ENCODE results near the gene HIVEP1.
"Not testable (repeated sequence)": the region's sequence is repeated elsewhere in the genome, so short reads cannot be mapped to it uniquely, and the experiment has no call there.

The HIVEP1 gene

DNA sequence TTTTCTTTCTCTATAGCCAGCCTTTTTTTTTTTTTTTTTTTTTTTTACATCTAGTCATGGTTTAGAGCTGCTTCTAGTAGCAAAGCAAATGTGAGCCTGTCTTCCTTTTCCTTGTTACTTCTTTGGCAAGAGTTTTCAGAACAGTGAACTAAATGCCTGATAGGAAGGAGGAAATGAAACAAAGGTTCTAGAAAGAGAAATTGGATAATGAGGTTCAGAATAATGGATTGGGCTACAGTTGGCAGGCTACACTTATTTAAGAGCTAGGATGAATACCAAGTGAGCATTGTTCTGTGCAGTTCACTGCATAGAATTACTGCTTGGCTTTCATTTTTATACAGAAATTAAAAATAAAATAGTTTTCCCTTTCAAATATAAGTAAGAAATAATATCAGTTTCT is 78.6 kb downstream of the HIVEP1 start:
- FAIRE-seq, result no peak

DNA sequence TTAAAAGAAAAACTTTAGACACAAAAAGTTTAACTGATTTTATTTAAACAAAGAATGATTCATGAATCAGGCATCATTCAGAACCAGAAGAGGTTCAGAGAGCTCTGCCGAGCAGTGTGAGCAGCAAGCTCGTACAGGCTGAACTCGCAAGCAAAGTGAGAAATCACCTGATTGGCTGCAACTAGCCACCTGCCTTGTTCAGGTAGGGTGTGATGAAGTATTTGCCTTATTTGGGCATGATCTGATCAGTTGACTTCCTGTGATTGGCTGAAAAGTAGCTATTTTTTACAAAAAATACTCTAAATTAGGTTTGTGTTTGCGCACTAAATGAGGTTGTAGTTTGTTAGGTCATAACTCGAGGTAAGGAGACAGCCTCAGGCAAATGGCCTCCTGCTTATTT is 80.7 kb downstream of the HIVEP1 start:
- FAIRE-seq, result no peak

DNA sequence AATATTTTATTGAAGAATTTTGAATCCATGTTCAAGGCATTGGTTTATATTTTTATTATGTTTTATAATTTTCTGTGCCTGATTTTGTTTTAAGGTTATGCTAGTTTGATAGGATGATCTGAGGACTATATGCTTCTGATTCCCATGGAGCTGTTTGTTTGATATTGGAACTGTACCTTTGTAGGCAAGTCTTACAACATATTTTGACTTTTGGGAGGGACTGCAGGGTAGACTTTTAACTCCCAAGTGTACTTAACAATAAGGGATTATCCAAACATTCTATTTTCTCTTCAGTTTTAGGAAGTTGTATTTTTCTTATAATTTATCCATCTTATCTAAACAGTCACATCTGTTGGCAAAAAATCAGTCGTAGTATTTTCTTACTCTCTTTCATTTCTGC is 82.6 kb downstream of the HIVEP1 start:
- FAIRE-seq, result no peak

DNA sequence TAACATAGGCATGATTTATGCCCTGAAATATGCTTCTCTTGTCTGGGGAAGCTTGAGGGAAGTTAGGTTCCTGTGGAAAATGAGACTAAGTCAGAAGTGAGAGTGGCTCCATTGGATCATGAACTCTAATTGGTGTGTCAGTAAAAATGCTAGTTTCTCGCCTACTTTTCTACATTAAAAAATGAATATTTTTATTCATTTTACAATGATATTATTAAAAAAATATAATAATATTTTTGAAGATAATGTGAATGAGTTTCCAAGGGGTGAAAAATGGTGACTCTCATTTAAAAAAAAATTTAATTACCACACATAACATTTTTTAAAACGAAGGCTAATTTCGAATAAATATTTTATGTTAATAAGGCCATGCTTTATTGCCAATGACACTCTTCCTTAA is 84.2 kb downstream of the HIVEP1 start:
- peak; percentile 17 for FAIRE-seq

DNA sequence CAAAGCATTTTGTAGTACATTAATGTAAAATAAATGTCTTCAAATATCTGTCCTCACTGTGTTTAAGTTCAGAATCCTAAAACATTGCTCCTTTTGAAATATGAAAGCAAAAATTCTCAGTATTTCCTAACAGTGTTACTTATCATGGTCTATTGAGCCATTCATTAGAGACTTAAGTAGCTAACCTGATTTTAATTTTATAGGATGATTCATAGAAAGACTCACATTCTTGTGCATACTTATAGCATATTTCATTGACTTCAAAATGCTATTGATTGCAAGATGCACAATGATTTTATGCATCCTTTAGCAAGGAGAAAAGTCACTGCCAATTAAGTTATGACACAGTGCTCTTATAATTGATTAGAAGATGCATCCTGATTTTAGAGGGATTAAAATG is 85.7 kb downstream of the HIVEP1 start:
- no peak for FAIRE-seq

DNA sequence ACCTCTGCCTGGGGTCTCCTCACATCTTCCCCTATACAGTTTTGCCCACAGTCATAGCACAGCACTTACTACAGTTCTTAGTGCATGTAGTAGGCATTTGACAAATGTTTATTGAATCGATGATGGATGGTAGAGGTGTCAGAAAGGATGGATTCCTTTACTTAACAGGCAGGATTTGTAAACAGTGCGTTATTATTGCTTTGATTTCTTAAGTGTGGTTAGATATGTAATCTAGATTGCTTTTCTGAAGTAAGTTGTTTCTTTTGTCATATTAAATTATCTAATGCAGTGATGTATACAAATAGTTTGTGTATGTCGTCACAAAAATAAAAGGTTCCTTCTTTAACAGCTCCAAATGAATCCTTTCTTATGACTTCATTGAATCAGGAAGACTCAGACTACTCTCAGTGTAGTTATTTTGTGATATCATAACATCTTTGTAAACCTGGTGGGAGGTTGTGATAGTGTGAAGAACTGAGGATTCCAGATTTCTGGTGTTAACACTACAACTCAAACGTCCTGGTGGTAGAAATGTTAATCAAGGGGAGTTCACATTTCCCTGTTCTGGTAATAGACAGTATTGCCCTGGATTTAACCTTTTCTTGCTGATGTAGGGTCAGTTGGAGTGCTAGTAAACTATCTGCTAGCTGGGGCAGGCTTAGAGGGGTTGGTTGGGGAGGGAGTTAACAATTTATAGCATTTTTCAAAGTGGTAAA is 87.7 kb downstream of the HIVEP1 start:
- no peak for FAIRE-seq

DNA sequence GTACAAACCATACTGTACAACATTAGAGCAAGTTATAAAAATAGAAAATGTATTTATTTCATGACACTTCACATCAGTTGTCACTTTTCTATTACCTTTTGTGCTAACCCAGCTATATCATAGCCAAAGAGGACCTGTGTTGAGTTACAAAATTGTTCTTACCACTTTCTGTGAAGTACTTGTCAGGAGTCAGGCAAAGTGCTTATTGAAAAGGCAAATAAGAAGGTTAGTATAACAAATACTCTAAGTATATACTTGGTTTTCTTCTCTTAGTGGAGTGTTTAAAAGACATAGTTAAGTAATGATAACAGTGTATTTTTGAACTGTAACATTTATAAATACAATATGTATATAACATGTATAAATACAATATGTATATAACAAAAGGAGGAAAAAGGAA is 88.9 kb downstream of the HIVEP1 start:
- no peak for FAIRE-seq

DNA sequence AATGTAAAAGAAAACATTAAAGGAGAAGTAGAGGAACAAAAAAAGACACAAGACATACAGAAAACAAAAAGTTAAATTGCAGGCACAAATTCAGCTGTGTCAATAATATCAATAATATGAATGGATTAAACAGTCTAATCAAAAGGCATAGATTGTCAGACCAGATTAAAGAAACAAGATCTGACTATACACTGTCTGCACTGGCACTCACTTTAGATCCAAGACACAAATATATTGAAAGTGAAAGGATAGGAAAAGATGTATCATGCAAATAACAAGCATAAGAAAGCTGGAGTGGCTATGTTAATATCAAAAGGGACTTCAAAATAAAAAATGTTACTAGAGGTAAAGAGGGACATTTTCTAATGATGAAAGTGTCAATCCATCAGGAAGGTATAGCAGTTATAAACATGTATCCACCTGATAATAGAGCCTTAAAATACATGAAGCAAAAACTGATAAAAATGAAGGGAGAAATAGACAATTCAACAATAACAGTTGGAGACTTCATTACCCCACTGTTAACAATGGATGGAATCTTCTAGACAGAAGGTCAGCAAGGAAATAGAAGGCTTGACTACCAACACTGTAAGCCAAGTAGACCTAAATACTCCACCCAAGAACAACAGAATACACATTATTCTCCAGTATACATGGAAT is 89.7 kb downstream of the HIVEP1 start:
- no peak for FAIRE-seq

DNA sequence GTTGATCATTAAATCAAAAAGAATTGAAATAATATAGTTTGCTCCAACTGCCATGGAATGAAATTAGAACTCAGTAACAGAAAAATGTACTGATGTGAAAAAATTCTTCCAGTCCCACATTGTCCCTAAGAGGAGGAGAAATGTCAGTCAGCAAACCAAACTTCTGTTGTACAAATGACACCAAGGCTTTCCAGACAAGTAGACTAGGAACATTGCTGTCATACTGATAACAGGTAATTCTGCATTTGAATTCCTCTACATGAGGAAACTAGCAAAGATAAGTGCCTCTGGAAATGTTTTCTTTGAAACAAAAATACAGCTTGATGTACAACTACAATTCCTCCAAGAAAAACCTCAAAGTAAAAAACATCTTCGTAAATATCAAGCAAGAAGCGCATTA is 90.2 kb downstream of the HIVEP1 start:
- FAIRE-seq, result no peak

DNA sequence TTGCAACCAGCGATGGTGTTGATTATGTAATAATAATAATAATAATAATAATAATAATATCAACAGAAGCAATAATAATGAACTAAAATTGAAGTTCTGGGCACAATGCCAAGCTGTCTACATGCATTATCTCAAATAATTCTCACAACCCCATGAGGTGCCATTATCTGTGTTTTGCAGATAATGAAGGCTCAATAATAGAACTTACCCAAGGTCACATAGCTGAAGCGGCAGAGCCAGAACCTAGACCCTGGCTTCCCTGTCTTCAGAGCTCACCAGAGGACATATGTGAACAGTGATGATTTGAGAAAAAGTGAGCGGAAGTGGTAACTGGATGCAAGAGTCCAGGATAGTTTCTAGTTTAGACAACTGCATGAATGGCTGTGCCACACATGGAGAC is 91.0 kb downstream of the HIVEP1 start:
- FAIRE-seq, result no peak

DNA sequence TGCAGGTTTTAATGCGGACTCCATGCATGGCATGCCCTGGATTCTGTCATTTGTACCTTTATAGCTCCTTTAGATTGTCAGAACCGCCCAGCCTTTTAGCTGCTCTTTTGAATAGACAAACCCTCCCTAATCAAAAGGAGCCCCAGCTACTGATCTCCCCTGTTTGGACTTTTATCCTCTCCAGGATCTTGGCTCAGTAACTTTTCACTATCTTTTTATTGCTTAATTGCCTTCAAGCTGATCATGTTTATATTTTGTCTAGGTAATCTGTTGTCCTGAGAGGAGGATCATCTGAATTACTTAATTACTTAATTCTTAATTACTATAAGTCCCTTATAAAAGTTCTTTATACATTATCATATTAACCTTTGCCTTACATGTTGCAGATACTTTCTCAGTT is 93.2 kb downstream of the HIVEP1 start:
- no peak for FAIRE-seq

DNA sequence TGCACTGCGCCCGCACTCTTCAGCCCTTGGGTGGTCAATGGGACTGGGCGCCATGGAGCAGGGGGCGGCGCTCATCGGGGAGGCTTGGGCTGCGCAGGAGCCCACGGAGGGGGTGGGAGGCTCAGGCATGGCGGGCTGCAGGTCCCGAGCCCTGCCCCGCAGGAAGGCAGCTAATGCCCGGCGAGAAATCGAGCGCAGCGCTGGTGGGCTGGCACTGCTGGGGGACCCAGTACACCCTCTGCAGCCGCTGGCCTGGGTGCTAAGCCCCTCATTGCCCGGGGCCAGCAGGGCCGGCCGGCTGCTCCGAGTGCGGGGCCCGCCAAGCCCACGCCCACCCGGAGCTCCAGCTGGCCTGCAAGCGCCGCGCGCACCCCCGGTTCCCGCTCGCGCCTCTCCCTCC is 96.3 kb downstream of the HIVEP1 start:
- not testable (repeated sequence) for FAIRE-seq

DNA sequence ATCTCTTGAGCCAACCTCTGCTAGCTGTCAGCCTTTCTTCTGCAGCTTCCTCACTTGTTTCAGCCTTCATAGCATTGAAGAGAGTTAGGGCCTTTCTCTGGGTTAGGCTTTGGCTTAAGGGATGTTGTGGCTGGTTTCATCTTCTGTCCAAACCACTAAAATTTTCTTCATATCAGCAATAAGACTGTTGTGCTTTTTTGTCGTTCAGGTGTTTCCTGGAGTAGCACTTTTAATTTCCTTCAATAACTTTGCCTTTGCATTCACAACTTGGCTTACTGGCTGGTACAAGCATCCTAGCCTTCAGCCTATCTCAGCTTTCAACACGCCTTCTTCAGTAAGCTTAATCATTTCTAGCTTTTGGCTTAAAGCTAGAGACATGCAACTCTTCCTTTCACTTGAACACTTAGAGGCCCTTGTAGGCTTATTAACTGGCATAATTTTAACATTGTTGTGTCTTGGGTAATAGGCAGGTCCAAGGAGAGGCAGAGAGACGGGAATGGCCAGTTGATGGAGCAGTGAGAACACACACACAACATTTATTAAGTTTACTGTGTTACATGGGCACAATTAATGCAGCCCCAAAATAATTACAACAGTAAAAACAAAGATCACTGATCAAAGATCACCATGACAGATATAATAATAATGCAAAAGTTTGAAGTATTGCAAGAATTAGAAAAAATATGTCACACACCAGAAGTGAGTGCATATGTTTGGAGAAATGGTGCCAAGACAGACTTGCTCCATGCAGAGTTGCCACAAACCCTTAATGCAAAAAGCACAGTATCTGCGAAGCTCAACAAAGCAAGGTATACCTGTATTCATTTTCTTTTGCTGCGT is 98.6 kb downstream of the HIVEP1 start:
- no peak for FAIRE-seq

DNA sequence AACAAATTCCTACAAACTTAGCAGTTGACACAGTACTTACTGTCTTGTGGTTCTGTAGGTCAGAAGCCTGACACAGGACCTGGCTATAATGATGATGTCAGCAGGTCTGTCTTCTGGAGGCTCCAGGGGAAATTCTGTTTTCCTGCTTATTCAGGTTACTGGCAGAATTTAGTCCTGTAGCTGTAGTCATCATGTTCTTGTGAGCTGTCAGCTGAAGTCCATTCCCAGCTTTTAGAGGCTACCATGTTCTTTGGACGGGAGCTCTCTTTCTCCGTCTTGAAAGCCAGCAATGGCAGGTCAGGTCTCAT is 99.2 kb downstream of the HIVEP1 start:
- FAIRE-seq, result no peak

DNA sequence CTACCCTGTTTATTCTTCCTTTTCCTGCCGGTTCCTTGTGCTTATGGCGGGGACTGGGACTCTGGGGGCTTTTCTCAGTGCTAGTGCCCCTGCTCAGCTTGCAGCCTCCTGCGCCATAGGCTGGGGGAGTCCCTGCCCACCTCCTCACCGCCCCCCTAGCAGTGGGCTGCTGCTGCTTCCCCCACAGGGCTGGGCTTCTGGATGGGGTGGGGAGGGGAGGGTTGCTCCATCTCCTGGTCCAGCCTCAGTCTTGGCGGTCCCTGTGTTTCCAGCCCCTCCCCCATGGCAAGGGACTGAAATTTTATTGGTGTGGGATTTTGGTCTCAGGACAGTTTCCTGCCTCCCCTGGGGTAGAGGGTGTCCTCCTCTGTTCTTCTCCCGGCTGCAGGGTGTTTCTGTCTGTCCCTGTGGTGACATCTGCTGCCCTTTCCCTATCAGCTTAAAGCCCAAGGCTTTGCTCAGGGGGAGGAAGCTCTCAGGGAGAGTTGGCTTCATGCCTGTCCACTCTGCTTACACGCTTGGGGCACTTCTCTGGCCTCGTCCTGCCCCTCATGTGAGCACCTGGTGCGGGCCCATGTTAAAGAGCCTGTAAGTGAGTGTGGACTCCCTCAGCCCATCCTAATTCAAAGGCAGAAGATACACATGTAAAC is 100.6 kb downstream of the HIVEP1 start:
- no peak for FAIRE-seq

DNA sequence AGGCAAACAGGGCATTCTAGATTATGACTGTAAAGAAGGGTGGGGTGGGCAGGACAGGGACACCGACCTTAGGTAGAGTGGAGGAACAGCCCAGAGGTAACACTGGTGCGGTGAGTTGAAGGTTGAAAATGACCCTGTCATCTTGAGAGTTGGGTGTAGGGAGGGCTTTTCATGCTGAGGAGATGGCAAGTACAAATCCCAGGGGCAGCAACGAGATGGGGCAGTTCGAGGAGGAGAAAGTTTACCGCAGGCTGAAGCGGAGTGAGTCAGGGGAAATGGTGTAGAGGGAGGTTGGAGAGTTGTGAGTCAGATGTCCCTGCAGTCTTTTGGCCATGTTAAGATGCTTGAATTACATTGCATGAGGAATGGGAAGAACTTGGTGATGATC is 101.1 kb downstream of the HIVEP1 start:
- no peak for FAIRE-seq

DNA sequence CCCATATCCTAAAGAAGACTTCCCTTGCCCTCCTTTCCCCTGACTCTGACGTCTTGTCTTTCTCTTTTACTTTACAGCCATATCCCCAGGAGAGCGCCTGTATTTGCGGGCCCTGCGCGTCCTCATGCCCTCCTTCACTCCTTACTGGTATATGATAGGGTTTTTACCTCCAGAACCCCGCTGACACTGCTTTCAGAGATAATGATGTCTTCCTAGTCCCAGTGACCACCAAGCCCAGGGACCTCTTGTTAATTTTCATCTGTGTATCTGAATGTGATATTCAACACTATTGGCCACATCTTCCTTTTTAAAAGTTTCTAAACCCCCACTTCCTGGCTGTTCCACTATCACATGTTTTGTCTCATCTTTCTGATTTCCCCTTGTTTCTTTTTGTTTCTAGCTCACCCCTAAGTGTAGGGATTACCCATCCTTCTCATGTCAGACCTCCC is 102.0 kb downstream of the HIVEP1 start:
- FAIRE-seq, result no peak

DNA sequence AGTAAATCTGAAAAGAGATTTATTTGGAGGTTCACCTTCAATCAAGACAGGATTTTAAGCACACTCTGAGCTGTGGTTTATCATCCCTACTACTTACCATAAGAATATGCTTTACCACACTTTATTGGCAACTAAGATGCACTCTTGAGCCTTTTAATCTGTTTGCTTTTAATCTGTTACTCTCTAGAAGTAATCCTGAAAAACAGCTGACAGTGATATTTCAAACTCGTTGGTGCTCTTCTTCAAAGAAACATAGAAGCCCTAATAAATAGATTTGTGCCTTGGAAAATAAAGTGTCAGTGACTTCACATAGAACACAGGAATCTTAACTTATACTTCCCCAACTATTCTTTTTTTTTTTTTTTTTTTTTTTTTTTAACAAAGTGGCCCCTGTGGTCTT is 102.9 kb downstream of the HIVEP1 start:
- FAIRE-seq, result no peak

DNA sequence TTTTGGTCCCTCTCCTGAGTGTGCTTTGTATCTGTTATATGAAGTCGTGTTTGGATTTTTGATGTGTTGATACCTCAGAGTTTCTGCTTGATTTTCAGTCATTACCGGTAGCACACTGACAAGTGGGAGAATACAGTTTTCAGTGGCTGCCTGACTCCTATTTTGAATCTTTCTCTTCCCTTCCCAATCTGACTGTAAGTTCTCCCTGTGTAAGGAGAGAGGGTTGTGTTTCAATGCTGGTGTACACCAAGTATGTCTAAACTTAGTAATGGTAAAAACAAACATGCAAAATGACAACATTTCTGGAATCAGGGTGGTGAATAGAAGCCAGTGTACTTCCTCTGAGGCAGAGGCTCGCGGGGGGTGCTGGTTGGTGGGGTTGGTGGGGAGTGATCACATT is 103.4 kb downstream of the HIVEP1 start:
- FAIRE-seq, result no peak

DNA sequence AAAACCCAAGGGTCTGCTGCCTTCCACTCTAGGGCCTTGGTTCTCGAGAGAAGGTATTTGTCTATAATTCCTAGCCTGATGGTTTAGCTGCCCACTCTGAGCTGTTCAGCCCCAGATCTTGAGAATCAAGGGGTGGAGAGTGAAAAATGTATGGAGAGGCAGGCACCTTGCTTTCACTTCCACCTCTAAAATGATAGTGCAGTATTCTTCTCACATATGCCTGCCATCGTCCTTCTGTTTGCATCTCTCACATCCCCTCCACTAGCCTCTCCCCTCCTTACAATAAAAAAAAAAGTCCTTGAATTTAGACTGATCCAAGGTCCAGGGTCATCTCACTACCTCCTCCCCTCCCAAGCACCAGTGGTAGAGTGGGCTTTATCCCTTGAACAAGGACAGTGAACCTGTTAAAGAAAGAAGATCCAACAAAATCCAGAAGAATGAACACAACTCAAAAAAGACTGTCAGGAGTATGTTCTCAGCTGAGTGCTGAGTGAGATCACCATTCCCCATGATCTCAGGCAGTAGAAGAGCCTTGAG is 104.2 kb downstream of the HIVEP1 start:
- FAIRE-seq, result no peak

DNA sequence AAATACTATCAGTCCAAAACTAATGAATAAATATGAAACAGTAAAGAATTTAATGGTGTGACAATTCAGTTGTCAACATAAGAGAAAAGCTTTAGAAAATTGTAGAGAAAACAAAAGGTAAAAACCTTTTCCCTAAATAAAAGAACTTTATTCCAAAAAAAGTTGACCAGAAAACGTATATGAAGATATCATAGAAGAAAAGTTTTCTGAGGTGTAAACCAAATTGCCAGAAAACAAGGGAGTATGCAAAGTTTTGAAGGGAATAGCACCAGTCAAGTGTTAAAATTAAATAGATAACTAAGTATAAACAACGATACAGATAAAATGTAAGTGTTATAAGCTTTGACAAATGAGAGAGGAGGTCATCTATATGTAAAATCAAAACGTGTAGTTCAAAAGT is 104.9 kb downstream of the HIVEP1 start:
- FAIRE-seq, result no peak

DNA sequence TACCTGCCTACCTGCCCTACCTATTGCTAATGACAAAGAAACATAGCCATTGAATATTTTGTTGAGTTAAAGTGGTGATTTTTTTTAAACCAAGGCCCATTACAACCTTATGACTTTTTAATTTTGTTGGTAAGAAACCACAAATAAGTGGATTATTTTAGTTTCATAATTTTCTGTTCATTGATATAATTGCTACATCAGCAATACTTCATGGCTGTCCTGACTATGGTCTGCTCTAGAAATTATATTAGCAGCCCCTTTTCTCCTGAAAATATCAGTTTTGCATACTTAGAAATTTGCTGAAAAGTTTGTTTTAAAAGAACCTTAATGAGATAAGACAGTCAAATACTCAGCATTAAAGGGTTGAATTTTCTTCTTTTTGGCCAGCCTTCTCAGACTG is 106.5 kb downstream of the HIVEP1 start:
- no peak for FAIRE-seq

DNA sequence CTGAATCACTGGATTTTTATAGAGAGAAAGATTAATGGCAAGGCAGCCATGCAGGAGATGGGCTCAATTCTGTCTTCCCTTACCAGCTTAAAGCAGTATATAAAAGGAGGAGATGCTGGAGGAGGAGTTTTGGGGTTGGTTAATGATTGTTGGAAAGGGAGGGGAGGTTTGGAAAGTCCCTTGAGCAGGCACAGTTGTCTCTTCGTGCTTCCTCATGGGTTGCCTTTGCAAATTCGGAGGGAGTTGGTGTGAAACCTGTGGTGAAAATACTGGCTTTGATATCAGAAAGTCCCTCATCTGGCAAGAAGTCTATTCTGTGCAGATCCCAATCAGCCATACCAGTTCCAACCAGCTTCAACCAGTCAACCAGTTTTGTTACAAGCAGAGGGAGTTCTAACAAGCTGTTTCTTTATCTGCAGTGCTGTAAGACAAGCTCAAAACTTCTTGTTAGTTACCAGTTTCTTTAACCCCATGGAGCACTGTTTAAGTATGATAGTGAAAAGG is 107.0 kb downstream of the HIVEP1 start:
- no peak for FAIRE-seq
